Hepatocyte (in vitro differentiated cells): ENCODE data around the gene SLC26A4. TPM values are rescaled to one million over a fixed set of nuclear protein-coding genes. Genes with fewer than 3 reads are reported as not detected.

Source experiments
- DNase-seq: peaks from one replicate; pipeline ENCODE4 v3.0.0-alpha.2; 2016; ENCODE audit warnings: low spot score
- H2AFZ ChIP-seq: fragments of 200-600 bp; sonication (generic); 2 replicates; pipeline ENCODE4 v1.6.0; 2016; ENCODE audit warnings: antibody characterized with exemption, mild to moderate bottlenecking
- H3K27ac ChIP-seq: fragments of 200-600 bp; sonication (generic); 2 replicates; pipeline ENCODE4 v1.5.1; 2016; ENCODE audit warnings: mild to moderate bottlenecking
- H3K27me3 ChIP-seq: fragments of 200-600 bp; sonication (generic); 2 replicates; pipeline ENCODE4 v1.6.1; 2016
- H3K36me3 ChIP-seq: fragments of 200-600 bp; sonication (generic); replicated peaks from 2 replicates; pipeline ENCODE4 v1.5.1; 2016; ENCODE audit warnings: low read depth; ENCODE audit not compliant: insufficient read depth
- H3K4me1 ChIP-seq: fragments of 200-600 bp; sonication (generic); 2 replicates; pipeline ENCODE4 v1.5.1; 2016; ENCODE audit warnings: mild to moderate bottlenecking, moderate library complexity; ENCODE audit not compliant: insufficient read depth
- H3K4me2 ChIP-seq: fragments of 200-600 bp; sonication (generic); 2 replicates; pipeline ENCODE4 v1.6.0; 2016
- H3K4me3 ChIP-seq: fragments of 200-600 bp; sonication (generic); 2 replicates; pipeline ENCODE4 v1.5.1; 2016; ENCODE audit warnings: mild to moderate bottlenecking
- H3K79me2 ChIP-seq: fragments of 200-600 bp; sonication (generic); 2 replicates; pipeline ENCODE4 v1.6.0; 2017; ENCODE audit warnings: mild to moderate bottlenecking
- H3K9me2 ChIP-seq: fragments of 200-600 bp; sonication (generic); replicated peaks from 2 replicates; pipeline ENCODE4 v1.6.0; 2017; ENCODE audit warnings: mild to moderate bottlenecking; ENCODE audit not compliant: insufficient read depth
- H3K9me3 ChIP-seq: fragments of 200-600 bp; sonication (generic); 2 replicates; pipeline ENCODE4 v1.5.1; 2016; ENCODE audit warnings: low read depth, mild to moderate bottlenecking
- H4K20me1 ChIP-seq: fragments of 200-600 bp; sonication (generic); 2 replicates; pipeline ENCODE4 v1.6.0; 2016; ENCODE audit warnings: mild to moderate bottlenecking; ENCODE audit not compliant: insufficient read depth, poor library complexity, severe bottlenecking
- EZH2 ChIP-seq: fragments of 200-600 bp; sonication (generic); IDR thresholded peaks from 2 replicates; pipeline ENCODE4 v1.6.1; 2016; ENCODE audit warnings: antibody characterized with exemption, mild to moderate bottlenecking, borderline replicate concordance
- EZH2phosphoT487 ChIP-seq: fragments of 200-600 bp; sonication (generic); IDR thresholded peaks from one replicate; pipeline ENCODE4 v1.6.1; 2018; ENCODE audit warnings: antibody characterized with exemption, mild to moderate bottlenecking, low read depth, moderate library complexity; ENCODE audit not compliant: unreplicated experiment, severe bottlenecking
- WGBS: methylation state at CpG from one replicate; pipeline ENCODE4 v1.1.6; 2016; ENCODE audit warnings: low lambda C conversion rate; ENCODE audit errors: missing lambda C conversion rate; 5-methylcytosine and 5-hydroxymethylcytosine counted together
- polyA plus RNA-seq: library from polyadenylated mRNA; unstranded; fragments of >200 nt; fragmentation: Nextera tagmentation; extraction: Ambion mirVana; gene quantifications from 2 replicates; pipeline ENCODE4 v1.2.1, GENCODE V29; 2016
- total RNA-seq: library from RNA; depleted of rRNA; stranded (reverse); fragments of >200 nt; gene quantifications from 2 replicates; pipeline ENCODE4 v1.2.3, GENCODE V29; 2014
- TF ChIP-seq, protein P1 (sequence below): fragments of 200-600 bp; sonication (generic); IDR thresholded peaks from 2 replicates; pipeline ENCODE4 v1.5.1; 2016; ENCODE audit warnings: antibody characterized with exemption, mild to moderate bottlenecking; ENCODE audit not compliant: poor library complexity

SLC26A4 gene
- total and polyA plus RNA-seq, 2 experiments from 2014 or later: 0.20 TPM; not detected in 1

- no peak overlapping the region for H2AFZ ChIP-seq
- no peaks in the 10 kb centered on the region for H3K9me2 ChIP-seq
- H3K4me2 ChIP-seq: no peak overlapping the region
- no peak for DNase-seq
- WGBS: 78% methylated on average over 1 of the region's 1 CpG
- no peaks in the 10 kb centered on the region for H3K27me3 ChIP-seq
- TF ChIP-seq, protein P1, sequence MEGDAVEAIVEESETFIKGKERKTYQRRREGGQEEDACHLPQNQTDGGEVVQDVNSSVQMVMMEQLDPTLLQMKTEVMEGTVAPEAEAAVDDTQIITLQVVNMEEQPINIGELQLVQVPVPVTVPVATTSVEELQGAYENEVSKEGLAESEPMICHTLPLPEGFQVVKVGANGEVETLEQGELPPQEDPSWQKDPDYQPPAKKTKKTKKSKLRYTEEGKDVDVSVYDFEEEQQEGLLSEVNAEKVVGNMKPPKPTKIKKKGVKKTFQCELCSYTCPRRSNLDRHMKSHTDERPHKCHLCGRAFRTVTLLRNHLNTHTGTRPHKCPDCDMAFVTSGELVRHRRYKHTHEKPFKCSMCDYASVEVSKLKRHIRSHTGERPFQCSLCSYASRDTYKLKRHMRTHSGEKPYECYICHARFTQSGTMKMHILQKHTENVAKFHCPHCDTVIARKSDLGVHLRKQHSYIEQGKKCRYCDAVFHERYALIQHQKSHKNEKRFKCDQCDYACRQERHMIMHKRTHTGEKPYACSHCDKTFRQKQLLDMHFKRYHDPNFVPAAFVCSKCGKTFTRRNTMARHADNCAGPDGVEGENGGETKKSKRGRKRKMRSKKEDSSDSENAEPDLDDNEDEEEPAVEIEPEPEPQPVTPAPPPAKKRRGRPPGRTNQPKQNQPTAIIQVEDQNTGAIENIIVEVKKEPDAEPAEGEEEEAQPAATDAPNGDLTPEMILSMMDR: no peak
- TF ChIP-seq EZH2 (no peak), EZH2phosphoT487 (no peak)
- no peaks in the 10 kb centered on the region for H4K20me1 ChIP-seq
- no peaks in the 10 kb centered on the region for H3K36me3 ChIP-seq
- no peaks in the 10 kb centered on the region for H3K4me1 ChIP-seq
- H3K4me3 ChIP-seq: no peak overlapping the region
- H3K9me3 ChIP-seq: no peaks in the 10 kb centered on the region
- no peaks in the 10 kb centered on the region for H3K79me2 ChIP-seq
- H3K27ac ChIP-seq: no peak overlapping the region
Observed at GRCh38 chr7:107712025-107712424, 51.4 kb downstream of the SLC26A4 start.

DNA sequence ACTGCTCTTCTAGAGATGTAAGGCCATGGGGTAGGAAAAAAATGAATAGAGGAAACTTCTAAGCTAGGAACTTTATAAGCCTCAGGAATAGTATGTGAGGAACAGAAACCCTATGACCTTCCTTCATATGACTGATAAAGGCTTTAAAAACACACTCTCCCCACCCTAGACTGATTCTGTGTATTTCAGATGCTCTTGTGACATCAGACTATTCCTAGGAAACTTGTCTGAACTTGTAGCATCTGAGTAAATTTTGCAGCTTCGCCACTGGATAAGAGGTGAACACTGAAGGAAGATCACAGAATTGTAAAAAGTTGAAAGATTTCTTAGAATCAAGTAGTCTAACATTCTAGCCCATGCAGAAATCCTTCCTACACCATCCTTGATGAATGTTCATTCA lies 52.3 kb downstream of the SLC26A4 start:
- H3K4me2 ChIP-seq: no peak overlapping the region
- H3K4me3 ChIP-seq: no peak overlapping the region
- 80% methylated on average over 1 of the region's 1 CpG for WGBS
- no peaks in the 10 kb centered on the region for H3K27me3 ChIP-seq
- no peaks in the 10 kb centered on the region for H4K20me1 ChIP-seq
- no peaks in the 10 kb centered on the region for H3K36me3 ChIP-seq
- no peaks in the 10 kb centered on the region for H3K4me1 ChIP-seq
- no peak for TF ChIP-seq EZH2phosphoT487
- H3K79me2 ChIP-seq: no peaks in the 10 kb centered on the region
- no peaks in the 10 kb centered on the region for H3K9me3 ChIP-seq
- H3K9me2 ChIP-seq: no peaks in the 10 kb centered on the region
- H3K27ac ChIP-seq: no peak overlapping the region
- no peak for DNase-seq
- no peak overlapping the region for H2AFZ ChIP-seq

DNA sequence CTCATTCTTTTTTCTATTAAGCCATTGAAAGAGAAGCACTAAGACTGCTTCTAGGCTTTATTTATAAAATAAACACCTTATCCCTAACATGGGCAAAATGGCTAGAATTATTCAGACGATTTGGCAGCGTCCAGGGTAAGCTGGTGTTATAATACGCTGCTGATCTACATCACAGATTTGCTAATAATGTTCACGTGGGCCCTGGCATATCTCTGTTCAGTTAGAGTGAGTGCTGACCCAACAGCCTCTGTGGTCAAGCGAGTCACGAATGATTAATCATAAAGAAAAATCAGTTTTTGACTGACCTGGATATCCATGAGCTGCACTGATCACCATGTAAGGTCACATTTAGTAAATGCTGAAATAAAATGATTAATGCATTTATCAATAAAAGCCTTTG lies 54.9 kb downstream of the SLC26A4 start:
- H4K20me1 ChIP-seq: no peaks in the 10 kb centered on the region
- no peak overlapping the region for H3K27ac ChIP-seq
- H3K9me2 ChIP-seq: no peaks in the 10 kb centered on the region
- no peak for TF ChIP-seq EZH2
- TF ChIP-seq, protein P1: no peak
- no peak for TF ChIP-seq EZH2phosphoT487
- whole genome bisulfite sequencing: 86% methylated on average over 6 of the region's 6 CpGs
- no peak for DNase-seq
- no peak overlapping the region for H2AFZ ChIP-seq
- no peaks in the 10 kb centered on the region for H3K79me2 ChIP-seq
- no peaks in the 10 kb centered on the region for H3K27me3 ChIP-seq
- no peaks in the 10 kb centered on the region for H3K4me1 ChIP-seq
- H3K4me3 ChIP-seq: no peak overlapping the region
- H3K4me2 ChIP-seq: no peak overlapping the region
- H3K36me3 ChIP-seq: no peaks in the 10 kb centered on the region
- H3K9me3 ChIP-seq: no peaks in the 10 kb centered on the region

- H3K79me2 ChIP-seq: no peaks in the 10 kb centered on the region
- H3K9me2 ChIP-seq: no peaks in the 10 kb centered on the region
- no peak for DNase-seq
- H3K27me3 ChIP-seq: no peaks in the 10 kb centered on the region
- TF ChIP-seq EZH2 (no peak), EZH2phosphoT487 (no peak)
- TF ChIP-seq, protein P1: no peak
- H3K27ac ChIP-seq: no peak overlapping the region
- H2AFZ ChIP-seq: no peak overlapping the region
- H3K4me1 ChIP-seq: no peaks in the 10 kb centered on the region
- H3K36me3 ChIP-seq: no peaks in the 10 kb centered on the region
- 90% methylated on average over 4 of the region's 4 CpGs for WGBS
- H3K4me2 ChIP-seq: no peak overlapping the region
- no peak overlapping the region for H3K4me3 ChIP-seq
- H4K20me1 ChIP-seq: no peaks in the 10 kb centered on the region
- H3K9me3 ChIP-seq: no peaks in the 10 kb centered on the region
Observed at GRCh38 chr7:107718456-107719193, 58.0 kb downstream of the SLC26A4 start.
